ENCODE results near the gene BEND7.

- no peak for TF ChIP-seq CTCF (conservative IDR thresholded peaks at IDR 0.05; ENCODE audit: low read depth, low read length)
- TF ChIP-seq ELK1 (IDR thresholded peaks at IDR 0.05; ENCODE audit: borderline replicate concordance, low read depth, low read length), result no peak
Observed at GRCh38 chr10:13450069-13450468, 78.7 kb downstream of the BEND7 start.

Measured in IMR-90 (cell line).